OCI-LY1 (cell line): Measurements from ENCODE around the gene SORBS1.

Experiments used
- H2AFZ ChIP-seq: fragments of 200-600 bp; sonication (generic), shearing (Covaris generic); 2 replicates; pipeline ENCODE4 v1.6.0; 2014; ENCODE audit warnings: antibody characterized with exemption, mild to moderate bottlenecking, low read length
- H3F3A ChIP-seq: fragments of 200-600 bp; sonication (generic), shearing (Covaris generic); 2 replicates; pipeline ENCODE4 v1.6.0; 2014; ENCODE audit warnings: mild to moderate bottlenecking, antibody characterized with exemption, low read length, moderate library complexity; ENCODE audit not compliant: insufficient read depth
- H3K27ac ChIP-seq: fragments of 200-600 bp; sonication (generic); 2 replicates; pipeline ENCODE4 v1.5.1; 2014; ENCODE audit warnings: low read length, mixed run types, mild to moderate bottlenecking, low read depth; ENCODE audit not compliant: poor library complexity, severe bottlenecking
- H3K27me3 ChIP-seq: fragments of 200-600 bp; sonication (generic); 2 replicates; pipeline ENCODE4 v1.6.0; 2014; ENCODE audit warnings: antibody characterized with exemption, mild to moderate bottlenecking, low read length, moderate library complexity; ENCODE audit not compliant: insufficient read depth
- H3K36me3 ChIP-seq: fragments of 200-600 bp; sonication (generic); 2 replicates; pipeline ENCODE4 v1.6.1; 2014; ENCODE audit warnings: mild to moderate bottlenecking, antibody characterized with exemption, low read length, moderate library complexity, mixed read lengths; ENCODE audit not compliant: insufficient read depth
- H3K4me1 ChIP-seq: fragments of 200-600 bp; sonication (generic); 2 replicates; pipeline ENCODE4 v1.5.1; 2014; ENCODE audit warnings: mild to moderate bottlenecking, low read length, moderate library complexity; ENCODE audit not compliant: insufficient read depth, severe bottlenecking
- H3K4me2 ChIP-seq: fragments of 200-600 bp; sonication (generic), shearing (Covaris generic); 2 replicates; pipeline ENCODE4 v1.6.1; 2014; ENCODE audit warnings: low read length
- H3K4me3 ChIP-seq: fragments of 200-600 bp; sonication (generic); 2 replicates; pipeline ENCODE4 v1.5.1; 2014; ENCODE audit warnings: low read length, low read depth, mild to moderate bottlenecking, mixed read lengths; ENCODE audit not compliant: poor library complexity, severe bottlenecking
- H3K79me2 ChIP-seq: fragments of 200-600 bp; shearing (Covaris generic); 2 replicates; pipeline ENCODE4 v1.6.1; 2016; ENCODE audit warnings: mixed run types, low read length, mixed read lengths; ENCODE audit not compliant: insufficient read depth
- H3K9ac ChIP-seq: fragments of 200-600 bp; sonication (generic), shearing (Covaris generic); 2 replicates; pipeline ENCODE4 v1.6.1; 2014; ENCODE audit warnings: mild to moderate bottlenecking, low read length, mixed read lengths
- H3K9me2 ChIP-seq: fragments of 200-600 bp; sonication (generic), shearing (Covaris generic); 2 replicates; pipeline ENCODE4 v1.6.1; 2014; ENCODE audit warnings: low read depth, mild to moderate bottlenecking, low read length, mixed read lengths
- H3K9me3 ChIP-seq: fragments of 200-600 bp; shearing (Covaris generic); 2 replicates; pipeline ENCODE4 v1.6.1; 2014; ENCODE audit warnings: low read length, mixed read lengths
- H4K20me1 ChIP-seq: fragments of 200-600 bp; sonication (generic), shearing (Covaris generic); 2 replicates; pipeline ENCODE4 v1.6.0; 2016; ENCODE audit warnings: mild to moderate bottlenecking, low read length; ENCODE audit not compliant: insufficient read depth
- CTCF ChIP-seq: fragments of 200-600 bp; sonication (generic), shearing (Covaris generic); IDR thresholded peaks from 2 replicates; pipeline ENCODE4 v1.5.1; 2017; ENCODE audit warnings: mild to moderate bottlenecking, antibody characterized with exemption, low read length, moderate library complexity, mixed read lengths
- EZH2 ChIP-seq: fragments of 200-600 bp; sonication (generic), shearing (Covaris generic); IDR thresholded peaks from 2 replicates; pipeline ENCODE4 v1.8.0; 2017; ENCODE audit warnings: borderline replicate concordance, mixed run types, mild to moderate bottlenecking, antibody characterized with exemption, low read length, moderate library complexity, mixed read lengths

The SORBS1 gene

DNA sequence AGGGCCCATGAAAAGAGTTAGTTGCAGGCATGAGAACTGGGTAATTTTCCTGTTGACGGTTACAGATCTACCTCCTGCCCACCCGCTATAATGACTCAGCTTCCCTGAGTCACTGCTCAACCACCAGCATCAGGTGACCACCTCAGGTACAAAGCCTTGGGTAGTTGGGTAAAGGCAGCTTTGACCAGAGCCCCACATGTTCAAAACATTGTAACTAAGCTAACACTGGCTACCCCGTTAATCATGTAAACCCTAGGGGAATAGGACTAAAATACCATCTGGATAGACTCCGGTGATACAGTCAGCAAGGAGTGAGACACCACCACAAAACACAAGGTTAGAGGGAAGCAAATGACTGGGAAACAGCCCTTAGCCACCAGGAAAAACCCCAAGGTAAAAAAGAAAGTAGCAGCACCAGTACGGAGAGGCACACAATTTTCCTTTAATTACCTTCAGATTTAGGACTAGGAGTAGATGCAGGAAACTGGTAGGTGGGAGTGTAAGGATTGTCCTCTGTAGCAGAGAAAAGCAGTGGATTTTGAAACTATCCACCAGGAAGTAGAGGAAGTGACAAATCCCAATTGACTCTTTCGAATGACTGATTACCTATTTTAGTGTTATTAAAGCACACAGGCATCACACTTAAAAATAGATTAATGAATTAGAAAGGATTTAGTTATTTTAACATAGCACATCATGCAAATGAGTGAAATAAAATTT, 166.8 kb downstream of the SORBS1 start:
- H3K9me2 ChIP-seq: no peaks in the 10 kb centered on the region
- no peak overlapping the region for H3K4me2 ChIP-seq
- H3K9me3 ChIP-seq: no peaks in the 10 kb centered on the region
- no peak overlapping the region for H3K27ac ChIP-seq
- no peak overlapping the region for H3K9ac ChIP-seq
- no peaks in the 10 kb centered on the region for H3K4me1 ChIP-seq
- TF ChIP-seq EZH2 (no peak), CTCF (no peak)
- no peak overlapping the region for H2AFZ ChIP-seq
- H4K20me1 ChIP-seq: no peaks in the 10 kb centered on the region
- no peak overlapping the region for H3K4me3 ChIP-seq
- H3K27me3 ChIP-seq: no peaks in the 10 kb centered on the region
- no peaks in the 10 kb centered on the region for H3K36me3 ChIP-seq
- no peaks in the 10 kb centered on the region for H3F3A ChIP-seq
- H3K79me2 ChIP-seq: no peaks in the 10 kb centered on the region

DNA sequence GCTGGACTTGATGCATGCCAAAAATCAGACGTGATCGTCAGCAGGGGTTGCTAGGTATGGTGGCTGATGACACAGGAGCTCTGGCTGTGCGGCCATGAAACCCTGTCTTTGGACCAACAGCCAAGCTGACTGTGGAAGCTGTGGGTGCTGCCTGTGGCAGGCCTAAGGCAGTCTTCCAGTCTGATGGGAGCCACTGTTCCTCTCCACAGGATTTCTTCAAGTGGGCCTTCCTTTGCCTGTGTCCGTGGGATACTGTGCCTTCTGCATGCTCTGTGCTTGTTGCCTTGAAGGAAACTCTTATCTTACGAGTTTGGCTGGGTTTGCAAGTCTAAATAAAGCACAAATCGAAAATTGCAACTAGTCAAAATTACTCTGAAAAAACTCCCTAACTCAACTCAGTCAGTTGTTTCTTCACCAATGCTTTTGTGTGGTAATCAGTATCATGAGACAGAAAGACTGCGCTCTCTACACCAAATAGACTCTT, 168.4 kb downstream of the SORBS1 start:
- H3K27me3 ChIP-seq: no peaks in the 10 kb centered on the region
- no peaks in the 10 kb centered on the region for H4K20me1 ChIP-seq
- H3K4me3 ChIP-seq: no peak overlapping the region
- H3K4me1 ChIP-seq: no peaks in the 10 kb centered on the region
- no peak overlapping the region for H3K9ac ChIP-seq
- H3K4me2 ChIP-seq: no peak overlapping the region
- TF ChIP-seq CTCF: no peak
- no peak for TF ChIP-seq EZH2
- H3K36me3 ChIP-seq: no peaks in the 10 kb centered on the region
- no peaks in the 10 kb centered on the region for H3K9me2 ChIP-seq
- no peaks in the 10 kb centered on the region for H3K79me2 ChIP-seq
- H3K9me3 ChIP-seq: no peaks in the 10 kb centered on the region
- no peaks in the 10 kb centered on the region for H3F3A ChIP-seq
- no peak overlapping the region for H3K27ac ChIP-seq
- H2AFZ ChIP-seq: no peak overlapping the region

DNA sequence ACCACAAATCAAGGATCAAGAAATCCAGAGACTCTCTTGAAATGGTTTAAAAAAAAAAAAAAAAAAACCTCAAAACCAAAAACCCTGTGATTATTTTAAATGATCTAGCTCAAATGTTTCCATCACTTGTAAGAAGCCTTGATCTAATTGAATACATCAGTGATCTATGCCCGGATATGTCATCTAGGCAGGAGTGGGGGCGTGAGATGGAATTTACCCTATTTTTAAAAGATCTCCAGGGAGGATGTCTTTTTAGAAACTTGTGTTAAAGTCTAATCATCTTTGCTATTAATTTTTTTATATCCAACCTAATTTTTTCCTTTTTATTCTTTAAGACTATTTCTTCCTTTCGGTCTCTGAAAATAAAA, 169.0 kb downstream of the SORBS1 start:
- H3K36me3 ChIP-seq: no peaks in the 10 kb centered on the region
- no peaks in the 10 kb centered on the region for H3F3A ChIP-seq
- no peaks in the 10 kb centered on the region for H3K79me2 ChIP-seq
- H3K9me2 ChIP-seq: no peaks in the 10 kb centered on the region
- no peak for TF ChIP-seq CTCF
- TF ChIP-seq EZH2: no peak
- H3K4me2 ChIP-seq: no peak overlapping the region
- H3K4me1 ChIP-seq: no peaks in the 10 kb centered on the region
- H4K20me1 ChIP-seq: no peaks in the 10 kb centered on the region
- H3K27me3 ChIP-seq: no peaks in the 10 kb centered on the region
- no peak overlapping the region for H2AFZ ChIP-seq
- no peaks in the 10 kb centered on the region for H3K9me3 ChIP-seq
- H3K4me3 ChIP-seq: no peak overlapping the region
- H3K27ac ChIP-seq: no peak overlapping the region
- no peak overlapping the region for H3K9ac ChIP-seq
